SKM-1 (cell line): ENCODE results near the gene ARPC5L.
"Not testable (repeated sequence)": the region's sequence is repeated elsewhere in the genome, so short reads cannot be mapped to it uniquely, and the experiment has no call there.

Experiments used
- DNase-seq: peaks from one replicate; lab custom pipeline; 2025; ENCODE audit not compliant: unreplicated experiment; lab: John Stamatoyannopoulos, UW

ARPC5L gene

DNA sequence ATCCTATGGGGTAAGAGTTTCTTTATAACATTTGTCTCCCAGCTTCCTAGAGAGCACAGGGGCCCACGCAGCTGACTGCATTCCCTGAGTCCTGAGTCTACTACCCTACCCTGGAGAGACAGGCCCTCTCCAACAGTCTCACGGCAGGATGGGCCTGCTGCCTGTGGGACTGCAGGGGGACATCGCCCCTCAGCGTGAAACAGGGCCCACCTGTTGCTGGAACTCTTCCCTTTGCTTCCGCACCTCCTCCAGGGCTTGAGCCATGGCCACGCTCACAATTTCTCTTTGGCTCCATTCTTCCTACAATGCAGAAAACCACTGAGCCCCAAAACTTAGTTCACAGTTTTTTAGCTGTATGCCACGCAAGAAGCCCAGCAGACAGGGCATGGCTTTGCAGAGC is 28.2 kb downstream of the ARPC5L start:
- no peak for DNase-seq

DNA sequence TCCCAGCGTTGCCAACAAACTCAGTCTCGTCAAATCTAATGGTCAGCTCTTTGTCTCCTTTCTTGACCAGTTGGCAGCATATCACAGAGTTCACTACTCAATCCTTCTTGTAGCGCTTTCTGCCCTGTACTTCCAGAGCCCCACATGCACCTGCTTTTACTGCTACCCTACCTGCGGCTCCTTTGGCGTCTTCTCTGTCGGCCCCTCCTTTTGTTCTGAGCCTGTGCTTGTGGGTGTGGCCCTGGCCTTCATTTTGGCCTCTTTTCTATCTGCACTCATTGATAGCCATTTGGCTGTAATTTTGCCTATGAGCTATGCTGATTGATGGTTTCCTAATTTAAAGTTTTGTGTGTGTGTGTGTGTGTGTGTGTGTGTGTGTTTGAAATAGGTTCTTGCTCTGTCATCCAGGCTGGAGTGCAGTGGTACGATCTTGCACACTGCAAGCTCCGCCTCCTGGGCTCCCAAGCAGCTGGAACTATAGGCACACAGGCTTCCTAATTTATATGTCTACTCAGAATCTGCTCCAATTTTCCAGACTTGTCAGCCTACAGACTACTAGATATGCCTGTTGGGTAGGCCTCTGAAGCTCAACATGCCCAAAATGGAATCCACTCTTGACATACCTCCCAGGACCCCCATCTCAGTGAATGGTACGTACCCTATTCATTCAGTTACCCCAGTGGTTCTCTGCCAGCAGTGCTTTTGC is 32.3 kb downstream of the ARPC5L start:
- no peak for DNase-seq

DNA sequence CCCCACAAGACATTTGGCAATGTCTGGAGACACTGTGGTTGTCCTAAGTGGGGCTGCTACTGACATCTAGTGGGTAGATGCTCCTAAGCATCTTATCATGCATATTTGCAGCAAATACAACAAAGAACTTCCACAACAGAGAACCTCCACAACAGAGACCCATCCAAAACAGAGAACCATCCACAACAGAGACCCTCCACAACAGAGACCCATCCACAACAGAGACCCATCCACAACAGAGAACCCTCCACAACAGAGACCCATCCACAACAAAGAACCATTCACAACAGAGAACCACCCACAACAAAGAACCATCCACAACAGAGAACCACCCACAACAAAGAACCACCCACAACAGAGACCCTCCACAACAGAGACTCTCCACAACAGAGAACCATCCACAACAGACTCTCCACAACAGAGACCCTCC is 32.8 kb downstream of the ARPC5L start:
- DNase-seq, result no peak

DNA sequence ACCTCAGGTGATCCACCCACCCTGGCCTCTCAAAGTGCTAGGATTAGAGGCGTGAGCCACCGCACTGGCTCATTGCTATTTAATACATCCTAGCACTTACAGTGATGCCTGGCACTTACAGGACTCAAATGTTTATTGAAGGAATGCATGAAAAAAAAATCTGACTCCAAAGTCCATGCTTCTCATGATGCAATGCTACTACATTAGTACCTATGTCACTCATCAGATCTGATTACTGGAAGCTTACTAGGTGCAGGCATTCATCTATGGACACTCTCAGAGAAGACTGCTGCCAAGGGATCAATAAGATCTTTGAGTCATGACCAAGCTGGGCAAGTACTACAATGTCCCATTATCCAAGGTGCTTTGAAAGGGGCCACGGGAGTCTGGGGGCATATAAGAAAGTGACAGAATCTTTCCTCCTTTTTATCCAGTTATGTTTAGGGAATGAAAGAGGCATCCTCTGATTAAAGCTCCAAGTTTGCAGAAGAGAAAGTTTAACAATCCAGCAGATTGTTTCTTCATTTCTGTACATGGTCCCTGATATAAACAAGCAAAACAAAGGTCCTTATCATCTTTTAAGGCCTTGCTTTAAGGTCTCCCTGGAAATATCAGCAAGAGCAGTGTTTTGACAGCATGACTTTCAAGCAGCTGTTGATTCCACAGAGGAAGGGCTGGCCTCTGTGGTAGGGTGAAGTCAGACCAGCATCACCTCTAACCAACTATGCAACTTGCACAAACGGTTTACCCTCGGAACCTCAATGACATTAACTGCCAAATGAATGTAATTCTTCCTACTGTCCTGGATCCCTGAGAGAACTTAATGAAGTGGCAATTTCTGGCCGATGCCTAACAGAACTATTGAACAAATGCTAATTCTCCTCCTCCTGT is 35.9 kb downstream of the ARPC5L start:
- DNase-seq, result no peak

DNA sequence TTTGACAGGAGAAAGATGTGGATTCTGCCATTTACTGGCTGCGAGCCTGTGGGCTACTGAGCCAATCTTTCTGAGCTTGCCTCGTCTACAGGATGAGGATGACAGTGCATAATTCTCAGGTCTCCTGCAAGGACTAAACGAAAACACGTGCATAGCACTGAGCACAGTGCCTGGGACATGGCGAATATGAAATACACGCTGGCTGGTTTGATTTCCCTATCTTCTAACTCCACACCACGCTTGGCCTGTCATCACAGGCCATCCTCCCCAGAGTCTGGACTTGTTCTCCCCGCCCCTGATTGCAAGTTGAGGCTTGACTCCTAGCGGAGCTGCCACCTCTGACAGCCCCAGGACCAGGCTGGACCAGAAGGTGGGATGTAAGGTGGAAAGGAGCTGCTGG is 37.9 kb downstream of the ARPC5L start:
- no peak for DNase-seq

DNA sequence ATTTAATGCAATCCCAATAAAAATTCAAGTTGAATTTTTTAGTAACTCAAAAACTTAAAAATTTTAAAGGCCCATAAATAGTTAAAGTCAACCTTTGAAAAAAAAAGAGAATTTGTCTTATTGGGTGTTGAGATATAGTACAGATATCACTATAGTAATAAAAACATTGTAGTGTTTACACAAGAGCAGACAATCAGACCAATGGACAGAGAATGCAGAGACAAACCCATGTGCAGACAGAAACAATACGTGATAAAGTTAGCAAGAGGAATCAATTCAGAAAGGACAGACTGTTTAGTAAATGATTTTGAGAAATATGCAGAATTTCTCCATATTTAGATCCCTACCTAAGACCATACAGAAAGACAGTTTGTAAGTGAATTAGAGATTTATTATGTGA is 45.0 kb downstream of the ARPC5L start:
- no peak for DNase-seq

DNA sequence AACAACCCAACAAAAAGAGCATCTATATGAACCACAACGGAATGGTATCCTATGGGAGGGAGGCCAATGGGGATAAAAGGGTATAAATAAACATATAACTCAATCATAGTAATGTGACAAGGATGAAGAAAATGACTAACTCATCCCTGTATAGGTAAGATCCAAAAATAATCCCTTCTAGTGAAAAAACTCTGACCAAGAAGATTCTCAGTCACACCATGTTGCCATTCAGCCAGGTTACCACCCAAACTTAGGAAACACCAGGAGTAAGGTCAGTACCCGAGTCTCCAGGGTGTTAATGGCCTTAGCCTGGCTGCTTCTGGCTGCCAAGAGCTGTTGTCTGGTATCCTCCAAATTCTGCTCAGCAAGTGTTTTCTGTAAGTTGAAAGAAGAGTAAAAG is 46.2 kb downstream of the ARPC5L start:
- DNase-seq, result no peak

DNA sequence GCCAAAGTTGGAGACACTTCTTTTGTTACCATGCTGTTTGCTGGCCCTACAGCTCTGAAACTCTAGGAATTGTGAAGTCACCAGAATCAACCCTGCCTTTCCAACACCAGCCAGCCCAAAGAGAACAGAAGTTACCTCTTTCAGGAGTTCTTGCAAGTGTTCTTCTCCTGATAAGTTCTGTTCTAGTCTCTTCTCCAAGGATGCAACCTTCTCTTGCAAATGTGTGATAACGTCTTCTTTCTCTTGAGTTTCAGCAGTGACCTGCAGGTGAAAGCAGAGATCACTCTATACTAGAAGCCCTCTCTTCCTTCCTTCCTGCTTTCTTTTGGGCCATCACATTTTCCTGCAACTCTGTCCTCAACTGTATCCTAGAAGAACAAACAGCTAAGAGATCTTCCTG is 49.8 kb downstream of the ARPC5L start:
- DNase-seq, result no peak

DNA sequence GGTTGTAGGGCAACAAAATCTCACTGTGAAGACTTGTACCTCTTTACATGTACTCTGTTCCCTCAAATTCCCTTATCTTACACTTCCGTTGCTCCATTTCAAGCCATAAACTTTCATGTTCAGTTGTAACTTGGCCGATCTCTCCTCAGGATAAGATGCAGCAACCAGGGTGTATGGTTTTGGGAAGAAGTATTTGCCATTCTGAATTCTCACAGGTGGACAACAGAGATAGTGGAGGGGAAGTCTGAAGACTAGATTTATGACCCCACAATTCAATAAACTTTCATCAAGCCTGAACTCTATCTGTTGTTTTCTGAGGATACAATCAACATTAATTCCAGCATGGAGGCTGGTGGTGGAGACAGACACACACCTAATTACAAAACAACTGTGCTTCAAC is 51.4 kb downstream of the ARPC5L start:
- DNase-seq, result no peak

DNA sequence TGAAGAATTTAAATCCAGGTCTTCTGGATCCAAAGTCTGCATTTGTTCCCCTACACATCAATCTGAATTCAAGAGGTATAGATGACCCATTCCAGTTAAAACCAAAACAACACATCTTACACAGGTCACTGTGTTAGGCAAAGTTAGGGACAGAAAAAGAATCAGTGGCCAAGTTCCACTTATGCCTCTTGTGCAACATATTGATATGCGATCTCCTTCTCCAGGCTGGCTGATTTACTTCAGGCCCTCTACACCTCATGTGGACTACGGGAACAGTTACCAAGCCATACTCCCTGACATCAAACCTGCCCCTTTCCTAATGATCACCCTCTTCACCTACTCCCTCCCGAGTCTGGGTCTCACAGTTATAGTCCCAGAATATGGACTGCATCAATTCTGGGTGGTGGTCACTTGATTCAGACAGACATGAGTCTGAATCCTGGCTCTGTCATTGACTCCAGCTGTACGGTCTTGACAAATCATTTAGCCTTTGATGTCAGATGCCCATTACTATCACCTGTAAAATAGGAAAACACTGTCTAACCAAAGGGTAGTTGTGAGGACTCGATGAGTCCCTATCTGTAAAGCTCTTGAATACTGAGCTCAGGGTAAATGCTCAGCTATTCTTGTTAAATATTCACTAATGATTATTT is 52.9 kb downstream of the ARPC5L start:
- no peak for DNase-seq

DNA sequence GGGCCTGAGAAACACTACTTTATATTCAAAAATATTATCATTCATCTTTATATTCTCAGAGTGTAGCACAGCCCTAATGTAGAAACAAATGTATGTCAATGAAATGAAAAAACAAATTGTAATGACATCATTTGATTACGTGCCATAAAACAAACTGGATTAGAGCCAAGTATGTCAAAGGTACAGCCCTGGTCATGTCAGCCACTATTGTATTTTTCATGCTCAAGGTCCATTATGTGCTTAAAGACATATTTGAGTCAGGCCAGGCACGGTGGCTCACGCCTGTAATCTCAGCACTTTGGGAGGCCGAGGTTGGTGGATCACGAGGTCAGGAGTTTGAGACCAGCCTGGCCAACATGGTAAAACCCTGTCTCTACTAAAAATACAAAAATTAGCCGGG is 58.5 kb downstream of the ARPC5L start:
- DNase-seq, result not testable (repeated sequence)
